Gastrocnemius medialis (tissue), 4 donors: ENCODE data around the gene LSS. TPM values are rescaled to one million over a fixed set of nuclear protein-coding genes. Genes with fewer than 3 reads are reported as not detected.

Source experiments
- ATAC-seq, 2 donors: fragments of 150-250 bp; one replicate each; pipeline ENCODE4 v1.9.1; 2016
- DNase-seq, 2 donors: peaks; one replicate each; pipeline ENCODE4 v3.0.0-alpha.2; 2019
- H3K27ac ChIP-seq, 4 donors: fragments of 200-600 bp; sonication (generic); 1 replicate in 1 of 4; 2 replicates in 3 of 4; pipeline ENCODE4 v1.5.1; 2016 to 2018; ENCODE audit warnings: mild to moderate bottlenecking in 2 of 4, moderate library complexity in 1 of 4
- H3K27me3 ChIP-seq, 3 donors: fragments of 200-600 bp; sonication (generic) in 2 of 3; 1 replicate in 1 of 3; 2 replicates in 2 of 3; pipeline versions ENCODE4 v1.5.1 to v1.6.0; 2016 to 2019; ENCODE audit warnings: mild to moderate bottlenecking in 1 of 3, moderate library complexity in 1 of 3
- H3K36me3 ChIP-seq, 2 donors: fragments of 200-600 bp; sonication (generic) in 1 of 2; one replicate each; pipeline ENCODE4 v1.5.1; 2017 to 2018
- H3K4me1 ChIP-seq, 2 donors: fragments of 200-600 bp; sonication (generic) in 1 of 2; one replicate each; pipeline ENCODE4 v1.5.1; 2016 to 2017; ENCODE audit warnings: mild to moderate bottlenecking in 2 of 2
- H3K4me3 ChIP-seq, 4 donors: fragments of 200-600 bp; sonication (generic) in 3 of 4; 1 replicate in 1 of 4; 2 replicates in 3 of 4; pipeline ENCODE4 v1.5.1; 2016 to 2019; ENCODE audit warnings: mild to moderate bottlenecking in 2 of 4
- H3K9me3 ChIP-seq, 3 donors: fragments of 200-600 bp; sonication (generic) in 2 of 3; 1 replicate in 1 of 3; 2 replicates in 2 of 3; pipeline ENCODE4 v1.5.1; 2016 to 2019
- POLR2A ChIP-seq, 2 donors: fragments of 450-650 bp; IDR thresholded peaks; one replicate each; pipeline ENCODE4 v1.6.1; 2017; ENCODE audit warnings: antibody characterized with exemption in 2 of 2, mild to moderate bottlenecking in 2 of 2, moderate library complexity in 2 of 2
- in situ Hi-C, 4 donors: fragments of 200-750 bp; cut with MboI; loops; one replicate each; pipeline versions ENCODE4 v1.15.0 to v1.8.0; 2017; ENCODE audit warnings: low sequenced_read_pairs in 4 of 4
- intact Hi-C: fragments of 100-400 bp; cut with DNase I; formaldehyde crosslinking; loops from one replicate; pipeline ENCODE4 v1.15.1; 2023; ENCODE audit warnings: low total_unique reads
- total RNA-seq, 4 donors: library from RNA; depleted of rRNA; stranded (reverse); fragments of >200 nt; gene quantifications; one replicate each; pipeline versions ENCODE4 v1.1.0 to v1.2.3, GENCODE V29; 2016
- TF ChIP-seq, protein P1 (sequence below), 5 experiments: fragments of 450-650 bp in 3 of 5; fragments of 200-600 bp in 2 of 5; sonication (generic) in 2 of 5; IDR thresholded peaks in 4 of 5; conservative IDR thresholded peaks in 1 of 5; 1 replicate in 4 of 5; 2 replicates in 1 of 5; pipeline ENCODE4 v1.5.1; 2016 to 2019; ENCODE audit warnings: antibody characterized with exemption in 5 of 5, mild to moderate bottlenecking in 3 of 5, moderate library complexity in 3 of 5

LSS gene
- total RNA-seq, 4 donors from 2014 or later = 26.4 to 47.2 (median 32.7) TPM

- in situ Hi-C loops = no loop called here
- TF ChIP-seq, protein P1, sequence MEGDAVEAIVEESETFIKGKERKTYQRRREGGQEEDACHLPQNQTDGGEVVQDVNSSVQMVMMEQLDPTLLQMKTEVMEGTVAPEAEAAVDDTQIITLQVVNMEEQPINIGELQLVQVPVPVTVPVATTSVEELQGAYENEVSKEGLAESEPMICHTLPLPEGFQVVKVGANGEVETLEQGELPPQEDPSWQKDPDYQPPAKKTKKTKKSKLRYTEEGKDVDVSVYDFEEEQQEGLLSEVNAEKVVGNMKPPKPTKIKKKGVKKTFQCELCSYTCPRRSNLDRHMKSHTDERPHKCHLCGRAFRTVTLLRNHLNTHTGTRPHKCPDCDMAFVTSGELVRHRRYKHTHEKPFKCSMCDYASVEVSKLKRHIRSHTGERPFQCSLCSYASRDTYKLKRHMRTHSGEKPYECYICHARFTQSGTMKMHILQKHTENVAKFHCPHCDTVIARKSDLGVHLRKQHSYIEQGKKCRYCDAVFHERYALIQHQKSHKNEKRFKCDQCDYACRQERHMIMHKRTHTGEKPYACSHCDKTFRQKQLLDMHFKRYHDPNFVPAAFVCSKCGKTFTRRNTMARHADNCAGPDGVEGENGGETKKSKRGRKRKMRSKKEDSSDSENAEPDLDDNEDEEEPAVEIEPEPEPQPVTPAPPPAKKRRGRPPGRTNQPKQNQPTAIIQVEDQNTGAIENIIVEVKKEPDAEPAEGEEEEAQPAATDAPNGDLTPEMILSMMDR (IDR thresholded peaks at IDR 0.05 in 4 of 5, conservative IDR thresholded peaks at IDR 0.05 in 1 of 5) = no peak
- TF ChIP-seq POLR2A (IDR thresholded peaks at IDR 0.05) = no peak
- no peak overlapping the region for H3K27ac ChIP-seq
Measured at GRCh38 chr21:46248827-46249226, 20.3 kb upstream of the LSS start.

GRCh38 chr21:46248422-46248782, 19.8 kb upstream of the LSS start:
- no peak for DNase-seq
- Histone ChIP-seq H3K27me3 (no peaks in the 10 kb centered on the region), H3K9me3 (no peaks in the 10 kb centered on the region), H3K4me3 (no peak overlapping the region), H3K27ac (peak overlapping the region in 1 of 4 donors; percentile 3), H3K36me3 (peaks cover 0 to 95% of the 10 kb centered on the region in 2 donors), H3K4me1 (peaks cover 9 to 17% of the 10 kb centered on the region in 2 donors)
- ATAC-seq = no peak
- intact Hi-C loops (no loop called here), in situ Hi-C loops (no loop called here)
- no peak for TF ChIP-seq POLR2A (IDR thresholded peaks at IDR 0.05)
- TF ChIP-seq, protein P1 (IDR thresholded peaks at IDR 0.05 in 4 of 5, conservative IDR thresholded peaks at IDR 0.05 in 1 of 5) = no peak

More at GRCh38 chr21:46248827-46249226, 20.3 kb upstream of the LSS start:
- Histone ChIP-seq H3K4me3 (no peak overlapping the region), H3K27me3 (no peaks in the 10 kb centered on the region), H3K36me3 (peaks cover 0 to 95% of the 10 kb centered on the region in 2 donors), H3K4me1 (peaks cover 9 to 17% of the 10 kb centered on the region in 2 donors), H3K9me3 (no peaks in the 10 kb centered on the region)
- intact Hi-C loops = no loop called here
- no peak for DNase-seq
- ATAC-seq = no peak

DNA sequence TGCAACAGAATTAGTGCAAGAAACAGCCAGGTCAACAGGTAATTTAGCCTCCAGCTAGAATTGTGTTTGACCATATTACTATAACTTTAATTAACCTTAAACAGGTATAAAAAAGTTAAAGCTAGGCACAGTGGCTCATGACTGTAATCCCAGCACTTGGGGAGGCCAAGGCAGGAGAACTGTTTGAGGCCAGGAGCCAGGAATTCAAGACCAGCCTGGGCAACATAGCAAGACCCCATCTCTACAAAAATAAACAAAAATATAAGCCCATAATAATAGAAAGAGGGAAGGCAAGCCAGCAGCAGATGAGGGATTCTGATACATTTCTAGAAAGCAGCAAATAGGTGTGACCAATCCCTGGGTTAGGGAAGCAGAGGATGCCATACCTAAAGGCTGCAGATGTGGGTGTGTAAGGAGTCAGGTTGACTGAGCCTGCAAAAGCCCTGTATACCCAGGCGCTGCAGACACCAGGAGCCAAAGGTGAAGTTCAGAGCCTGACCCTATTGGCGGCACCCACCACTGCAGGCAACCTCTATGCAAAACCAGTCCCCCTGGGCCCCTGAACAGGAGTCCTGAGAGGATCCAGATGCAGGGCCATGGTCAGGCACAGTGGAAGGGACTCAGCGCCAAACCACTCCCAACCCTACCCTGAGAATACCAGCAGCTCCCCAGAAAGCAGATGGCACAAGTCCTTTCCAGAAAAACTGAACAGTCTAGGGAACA, 19.3 kb upstream of the LSS start:
- Histone ChIP-seq H3K4me3 (no peak overlapping the region), H3K36me3 (peaks cover 0 to 96% of the 10 kb centered on the region in 2 donors)

DNA sequence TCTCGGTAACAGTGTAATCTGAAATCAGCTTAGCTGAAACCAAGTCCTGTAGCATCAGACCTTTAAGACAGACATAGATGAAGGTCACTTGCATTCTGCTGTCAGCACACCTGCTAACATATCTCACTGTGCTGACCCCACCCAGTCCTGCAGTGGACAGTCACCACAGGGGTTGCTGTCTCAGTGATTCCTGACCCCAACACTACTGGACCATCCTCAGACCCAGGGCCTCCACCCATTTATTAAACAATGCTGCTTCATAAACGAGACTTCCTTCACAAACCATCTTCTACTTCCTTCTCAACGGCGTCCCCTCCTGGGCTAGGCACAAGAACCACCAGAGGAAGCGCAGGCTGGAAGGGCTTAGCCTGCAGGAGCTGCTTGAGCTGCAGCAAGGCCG, 17.8 kb upstream of the LSS start:
- TF ChIP-seq POLR2A (IDR thresholded peaks at IDR 0.05) = no peak
- TF ChIP-seq, protein P1 (IDR thresholded peaks at IDR 0.05 in 4 of 5, conservative IDR thresholded peaks at IDR 0.05 in 1 of 5) = no peak
- Histone ChIP-seq H3K4me3 (no peak overlapping the region), H3K4me1 (peaks cover 0 to 9% of the 10 kb centered on the region in 2 donors), H3K9me3 (no peaks in the 10 kb centered on the region), H3K27ac (no peak overlapping the region), H3K36me3 (peaks cover 0 to 96% of the 10 kb centered on the region in 2 donors), H3K27me3 (no peaks in the 10 kb centered on the region)
- intact Hi-C loops = no loop called here
- in situ Hi-C loops = no loop called here
- DNase-seq (no peak), ATAC-seq (no peak)

More for the DNA sequence above, 19.3 kb upstream of the LSS start:
- H3K27me3 ChIP-seq = no peaks in the 10 kb centered on the region
- in situ Hi-C loops (no loop called here), intact Hi-C loops (no loop called here)
- ATAC-seq (no peak), DNase-seq (no peak)
- no peaks in the 10 kb centered on the region for H3K9me3 ChIP-seq
- peaks cover 9 to 17% of the 10 kb centered on the region in 2 donors for H3K4me1 ChIP-seq
- TF ChIP-seq POLR2A (IDR thresholded peaks at IDR 0.05) = no peak
- TF ChIP-seq, protein P1 (IDR thresholded peaks at IDR 0.05 in 4 of 5, conservative IDR thresholded peaks at IDR 0.05 in 1 of 5) = no peak
- peak overlapping the region in 1 of 4 donors; percentile 3 for H3K27ac ChIP-seq
